TTC549 (cell line): ENCODE measurements around the gene NGB.
"Not testable (repeated sequence)": the region's sequence is repeated elsewhere in the genome, so short reads cannot be mapped to it uniquely, and the experiment has no call there.

Source experiments
- FAIRE-seq: peaks from 2 replicates; lab custom pipeline; 2012; peaks lifted over from hg19 to GRCh38; lab: Jason Lieb, UNC

NGB gene, protein sequence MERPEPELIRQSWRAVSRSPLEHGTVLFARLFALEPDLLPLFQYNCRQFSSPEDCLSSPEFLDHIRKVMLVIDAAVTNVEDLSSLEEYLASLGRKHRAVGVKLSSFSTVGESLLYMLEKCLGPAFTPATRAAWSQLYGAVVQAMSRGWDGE

DNA sequence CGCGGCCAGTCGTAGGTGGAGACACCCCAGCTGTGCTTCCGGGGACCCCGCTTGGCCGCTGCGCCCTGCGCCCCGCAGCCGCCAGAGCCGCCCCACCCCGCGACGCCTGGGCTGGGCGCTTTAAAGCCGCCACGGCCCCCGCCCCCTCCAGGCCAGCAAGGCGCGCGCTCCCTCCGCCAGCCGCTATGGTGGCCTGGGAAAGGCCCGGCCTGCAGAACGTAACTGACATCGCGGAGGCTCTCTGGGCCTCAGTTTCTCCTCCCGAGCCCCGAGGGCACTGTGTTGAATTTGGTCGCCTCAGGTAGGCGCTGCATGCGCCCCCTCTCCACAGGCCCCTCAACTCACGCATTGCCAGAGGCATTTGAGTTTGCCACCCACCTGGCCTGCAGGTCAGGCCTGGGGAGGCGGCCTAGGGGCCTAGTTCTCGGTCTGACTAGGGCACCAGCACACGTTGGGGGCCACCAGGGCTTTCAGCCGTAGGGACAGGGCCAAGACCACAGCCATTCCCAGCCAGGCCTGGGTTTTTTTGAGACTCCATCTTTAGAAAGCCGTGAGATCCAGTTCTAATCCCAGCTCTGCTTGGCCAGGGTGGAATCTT, at the start of gene NGB:
NGB (minus strand) TSS at position 94 of the 598 bp plus-strand sequence. CDS start 269 bp downstream, outside the sequence.
- no peak for FAIRE-seq

- peak; percentile 46 for FAIRE-seq
Measured at GRCh38 chr14:77320238-77320935, 49.4 kb upstream of the NGB start, which contains the start of gene POMT2. Gene POMT2, minus strand, starts transcription at chr14:77320883. Its CDS starts 202 bp downstream, at chr14:77320681.

- FAIRE-seq = no peak
Measured at GRCh38 chr14:77319422-77319821, 48.4 kb upstream of the NGB start.

DNA sequence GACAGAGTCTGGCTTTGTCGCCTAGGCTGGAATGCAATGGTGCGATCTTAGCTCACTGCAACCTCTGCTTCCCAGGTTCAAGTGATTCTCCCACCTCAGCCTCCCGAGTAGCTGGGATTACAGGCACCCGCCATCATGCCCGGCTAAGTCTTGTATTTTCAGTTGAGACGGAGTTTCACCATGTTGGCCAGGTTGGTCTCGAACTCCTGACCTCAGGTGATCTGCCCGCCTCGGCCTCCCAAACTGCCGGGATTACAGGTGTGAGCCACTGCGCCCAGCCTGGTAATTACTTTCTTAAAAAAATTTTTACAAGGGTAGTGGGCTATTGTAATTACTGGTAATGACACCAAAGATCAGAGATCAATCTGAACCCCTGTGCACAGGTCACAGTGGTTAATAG, 47.8 kb upstream of the NGB start:
- FAIRE-seq = not testable (repeated sequence)

- no peak for FAIRE-seq
Measured at GRCh38 chr14:77318006-77318553, 47.1 kb upstream of the NGB start.

DNA sequence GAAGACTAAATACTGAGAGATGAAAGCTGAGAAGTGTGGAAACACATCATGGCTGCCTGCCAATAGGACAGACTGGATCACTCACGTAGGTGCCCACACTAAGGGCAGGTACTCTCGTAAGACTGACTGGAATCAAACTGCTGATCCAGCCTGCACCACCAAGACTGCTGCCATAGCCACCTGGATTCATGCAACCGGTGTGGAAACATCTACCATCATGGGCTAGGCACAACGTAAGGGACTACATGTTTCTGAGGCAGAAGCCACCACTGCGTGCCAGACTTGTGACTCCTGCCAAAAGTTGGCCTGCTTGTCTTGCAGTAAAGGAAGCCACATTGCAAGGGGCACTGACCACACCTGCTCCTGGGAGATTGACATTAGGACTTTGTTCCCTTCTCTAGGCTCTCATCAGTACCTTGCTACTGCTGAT, 45.9 kb upstream of the NGB start:
- FAIRE-seq = no peak

GRCh38 chr14:77316195-77316505, 45.1 kb upstream of the NGB start:
- FAIRE-seq = no peak

- FAIRE-seq = no peak
Measured at GRCh38 chr14:77314539-77315457, 43.8 kb upstream of the NGB start.

GRCh38 chr14:77314043-77314442, 43.0 kb upstream of the NGB start:
- no peak for FAIRE-seq

- FAIRE-seq = no peak
Measured at GRCh38 chr14:77313371-77313770, 42.4 kb upstream of the NGB start.

- no peak for FAIRE-seq
Measured at GRCh38 chr14:77311217-77311616, 40.2 kb upstream of the NGB start.

GRCh38 chr14:77310026-77310425, 39.0 kb upstream of the NGB start:
- no peak for FAIRE-seq

DNA sequence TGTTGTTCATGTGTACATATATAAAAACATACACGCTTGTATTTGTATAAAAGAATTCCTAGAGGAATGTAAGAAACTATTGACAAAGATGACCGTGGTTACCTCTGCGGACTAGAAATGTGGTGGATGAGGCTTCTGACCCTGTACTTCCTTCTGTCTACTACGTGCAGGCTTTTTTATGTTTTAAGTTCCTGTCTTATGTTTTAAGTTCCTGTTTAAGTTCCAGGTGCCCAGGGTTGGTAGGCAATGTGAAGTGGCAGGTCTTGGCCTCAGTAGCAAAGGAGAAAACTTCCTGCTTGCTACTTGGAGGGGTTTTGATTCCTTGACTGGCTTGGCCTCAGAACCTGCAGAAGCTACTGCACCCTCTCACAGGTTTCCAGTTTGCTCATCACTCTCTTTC, 38.1 kb upstream of the NGB start:
- FAIRE-seq = no peak

- FAIRE-seq = no peak
Measured at GRCh38 chr14:77306851-77307496, 36.0 kb upstream of the NGB start.

- no peak for FAIRE-seq
Measured at GRCh38 chr14:77306416-77306815, 35.4 kb upstream of the NGB start.

DNA sequence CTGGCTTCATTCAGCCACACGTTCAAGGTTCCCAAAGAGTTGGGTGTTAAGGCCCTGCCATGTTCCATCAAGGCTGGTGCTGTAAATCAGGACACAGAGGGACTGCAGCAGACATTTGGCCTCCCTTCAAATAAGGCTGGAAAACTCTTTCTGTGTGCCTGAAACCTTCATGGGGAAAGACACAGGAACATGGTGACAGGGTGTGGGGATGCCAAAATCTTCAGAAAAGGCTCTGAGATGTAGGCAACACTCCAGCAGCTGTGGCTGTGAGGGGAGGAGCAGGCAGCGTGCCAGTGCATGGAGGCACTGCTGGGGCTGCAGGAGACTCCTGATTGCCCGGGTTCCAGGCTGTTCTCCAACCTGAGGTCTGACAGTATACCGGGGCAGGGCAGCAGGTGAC, 34.7 kb upstream of the NGB start:
- FAIRE-seq = no peak

DNA sequence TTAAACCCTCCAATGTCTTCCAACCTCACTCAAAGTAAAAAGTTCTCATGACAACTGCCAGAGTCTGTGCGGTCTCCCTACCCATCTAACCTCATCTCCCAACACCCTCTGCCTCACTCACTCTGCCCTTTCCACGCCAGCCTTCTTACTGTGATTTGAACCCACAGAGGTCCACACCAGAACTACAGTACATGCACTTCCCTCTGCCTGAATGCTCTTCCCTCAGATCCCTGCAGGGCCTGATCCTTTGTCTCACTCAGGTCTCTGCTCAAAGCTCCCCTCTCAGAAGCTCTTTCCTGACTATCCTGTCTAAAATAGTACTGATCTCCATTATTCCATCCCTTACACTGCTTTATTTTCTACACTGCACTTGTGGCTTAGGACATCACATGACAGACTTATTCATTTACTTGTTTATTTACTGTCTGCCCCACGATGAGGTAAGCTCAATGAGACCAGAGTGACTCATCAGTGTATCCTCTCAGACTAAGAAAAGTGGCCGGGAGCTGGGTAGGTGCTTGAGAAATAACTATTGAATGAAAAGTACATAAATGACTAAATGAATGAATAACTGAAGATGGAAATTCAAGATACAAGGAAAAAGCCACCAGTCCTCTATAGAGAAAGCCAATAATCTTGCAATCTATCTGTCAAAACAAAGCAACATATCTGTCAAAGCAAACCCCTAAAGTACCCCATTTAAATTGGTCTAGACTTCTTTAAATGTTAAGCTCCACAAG, 32.6 kb upstream of the NGB start:
- FAIRE-seq = no peak

DNA sequence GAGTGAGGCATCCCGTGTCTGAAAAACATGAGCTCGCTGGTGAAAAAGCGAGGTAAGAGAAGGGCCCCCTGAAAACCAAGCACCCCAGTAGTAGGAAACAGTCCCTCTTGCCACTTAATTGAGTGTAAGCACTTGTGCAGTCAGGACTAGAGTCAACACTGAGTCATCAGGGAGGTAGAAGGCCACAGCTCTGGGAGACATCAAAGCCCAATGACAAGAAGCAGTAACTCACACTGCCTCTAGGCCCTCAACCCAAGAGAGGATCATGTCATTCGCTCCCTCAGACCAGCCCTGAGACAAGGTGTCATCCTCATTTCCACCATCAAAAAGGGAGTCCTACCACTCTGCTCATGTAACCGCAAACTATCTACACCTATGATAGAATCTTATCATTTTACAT, 31.9 kb upstream of the NGB start:
- FAIRE-seq = no peak

DNA sequence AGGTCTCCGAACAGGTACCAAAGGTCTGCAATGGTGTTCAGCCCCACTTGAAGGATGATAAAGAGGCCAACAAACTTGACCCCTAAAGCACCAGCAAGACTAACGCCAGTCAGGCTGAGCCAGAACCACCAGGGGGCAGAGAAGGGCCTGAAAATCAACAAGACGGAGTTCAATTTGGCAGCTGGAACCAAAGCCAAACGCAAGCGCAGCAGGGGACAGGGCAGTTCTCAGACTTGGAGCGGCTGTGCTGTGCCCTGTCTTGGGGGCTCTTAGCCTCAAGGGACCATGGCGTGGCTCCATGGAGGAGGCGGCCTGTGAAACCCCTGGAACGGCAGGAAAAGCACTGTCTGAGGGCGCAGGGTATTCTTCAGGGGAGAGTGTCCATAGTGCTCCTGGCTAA, 30.1 kb upstream of the NGB start:
- no peak for FAIRE-seq

DNA sequence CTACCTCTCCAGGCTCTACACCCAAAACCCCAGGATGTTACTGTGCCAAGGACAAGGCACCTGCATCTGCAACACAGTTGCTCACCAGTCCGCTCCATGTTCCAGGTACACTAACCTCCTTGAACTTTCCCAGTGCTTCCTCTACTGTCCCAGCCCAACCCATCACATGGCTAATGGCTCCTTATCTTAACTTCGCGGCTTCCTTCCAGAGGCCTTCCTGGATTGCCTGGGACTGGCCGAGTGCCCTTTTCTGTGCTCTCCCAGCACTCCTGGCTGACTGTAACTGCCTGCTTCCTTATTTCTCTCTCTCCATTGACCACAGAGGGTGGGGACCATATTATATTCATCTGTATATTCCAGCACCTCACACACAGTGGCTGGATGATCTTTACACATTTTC, 28.8 kb upstream of the NGB start:
- FAIRE-seq = no peak

GRCh38 chr14:77296906-77297305, 25.9 kb upstream of the NGB start:
- no peak for FAIRE-seq
